DMS 273 (cell line): ENCODE results near the gene RAI1.
A peak's percentile ranks its signal among the peaks of the same experiment; 100 is the strongest.
"Not testable (repeated sequence)": the region's sequence is repeated elsewhere in the genome, so short reads cannot be mapped to it uniquely, and the experiment has no call there.

ENCODE experiments used
- DNase-seq: peaks from one replicate; lab custom pipeline; 2025; ENCODE audit not compliant: unreplicated experiment; lab: John Stamatoyannopoulos, UW

The RAI1 gene

DNA sequence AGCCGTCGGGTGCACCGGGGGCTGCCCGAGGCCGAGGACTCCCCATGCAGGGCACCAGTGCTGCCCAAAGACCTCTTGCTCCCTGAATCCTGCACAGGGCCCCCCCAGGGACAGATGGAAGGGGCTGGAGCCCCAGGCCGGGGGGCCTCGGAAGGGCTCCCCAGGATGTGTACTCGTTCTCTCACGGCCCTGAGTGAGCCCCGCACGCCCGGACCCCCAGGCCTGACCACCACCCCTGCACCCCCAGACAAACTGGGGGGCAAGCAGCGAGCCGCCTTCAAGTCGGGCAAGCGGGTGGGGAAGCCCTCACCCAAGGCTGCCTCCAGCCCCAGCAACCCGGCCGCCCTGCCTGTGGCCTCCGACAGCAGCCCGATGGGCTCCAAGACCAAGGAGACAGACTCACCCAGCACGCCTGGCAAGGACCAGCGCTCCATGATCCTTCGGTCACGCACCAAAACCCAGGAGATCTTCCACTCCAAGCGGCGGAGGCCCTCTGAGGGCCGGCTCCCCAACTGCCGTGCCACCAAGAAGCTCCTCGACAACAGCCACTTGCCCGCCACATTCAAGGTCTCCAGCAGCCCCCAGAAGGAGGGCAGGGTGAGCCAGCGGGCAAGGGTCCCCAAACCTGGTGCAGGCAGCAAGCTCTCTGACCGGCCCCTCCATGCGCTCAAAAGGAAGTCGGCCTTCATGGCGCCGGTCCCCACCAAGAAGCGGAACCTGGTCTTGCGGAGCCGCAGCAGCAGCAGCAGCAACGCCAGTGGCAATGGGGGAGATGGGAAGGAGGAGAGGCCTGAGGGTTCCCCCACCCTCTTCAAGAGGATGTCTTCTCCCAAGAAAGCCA is 114.9 kb downstream of the RAI1 start:
- DNase-seq = no peak

DNA sequence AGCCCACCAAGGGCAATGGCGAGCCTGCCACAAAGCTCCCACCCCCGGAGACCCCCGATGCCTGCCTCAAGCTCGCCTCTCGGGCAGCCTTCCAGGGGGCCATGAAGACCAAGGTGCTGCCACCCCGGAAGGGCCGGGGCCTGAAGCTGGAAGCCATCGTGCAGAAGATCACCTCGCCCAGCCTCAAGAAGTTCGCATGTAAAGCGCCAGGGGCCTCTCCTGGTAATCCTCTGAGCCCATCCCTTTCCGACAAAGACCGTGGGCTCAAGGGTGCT is 115.5 kb downstream of the RAI1 start:
- no peak for DNase-seq

DNA sequence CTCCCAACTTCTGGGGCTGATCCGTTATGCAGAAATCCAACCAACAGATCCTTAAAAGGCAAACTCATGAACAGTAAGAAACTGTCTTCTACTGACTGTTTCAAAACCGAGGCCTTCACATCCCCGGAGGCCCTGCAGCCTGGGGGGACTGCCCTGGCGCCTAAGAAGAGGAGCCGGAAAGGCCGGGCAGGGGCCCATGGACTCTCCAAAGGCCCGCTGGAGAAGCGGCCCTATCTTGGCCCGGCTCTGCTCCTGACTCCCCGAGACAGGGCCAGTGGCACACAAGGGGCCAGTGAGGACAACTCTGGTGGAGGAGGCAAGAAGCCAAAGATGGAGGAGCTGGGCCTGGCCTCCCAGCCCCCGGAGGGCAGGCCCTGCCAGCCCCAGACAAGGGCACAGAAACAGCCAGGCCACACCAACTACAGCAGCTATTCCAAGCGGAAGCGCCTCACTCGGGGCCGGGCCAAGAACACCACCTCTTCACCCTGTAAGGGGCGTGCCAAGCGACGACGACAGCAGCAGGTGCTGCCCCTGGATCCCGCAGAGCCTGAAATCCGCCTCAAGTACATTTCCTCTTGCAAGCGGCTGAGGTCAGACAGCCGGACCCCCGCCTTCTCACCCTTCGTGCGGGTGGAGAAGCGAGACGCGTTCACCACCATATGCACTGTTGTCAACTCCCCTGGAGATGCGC is 116.0 kb downstream of the RAI1 start:
- no peak for DNase-seq

DNA sequence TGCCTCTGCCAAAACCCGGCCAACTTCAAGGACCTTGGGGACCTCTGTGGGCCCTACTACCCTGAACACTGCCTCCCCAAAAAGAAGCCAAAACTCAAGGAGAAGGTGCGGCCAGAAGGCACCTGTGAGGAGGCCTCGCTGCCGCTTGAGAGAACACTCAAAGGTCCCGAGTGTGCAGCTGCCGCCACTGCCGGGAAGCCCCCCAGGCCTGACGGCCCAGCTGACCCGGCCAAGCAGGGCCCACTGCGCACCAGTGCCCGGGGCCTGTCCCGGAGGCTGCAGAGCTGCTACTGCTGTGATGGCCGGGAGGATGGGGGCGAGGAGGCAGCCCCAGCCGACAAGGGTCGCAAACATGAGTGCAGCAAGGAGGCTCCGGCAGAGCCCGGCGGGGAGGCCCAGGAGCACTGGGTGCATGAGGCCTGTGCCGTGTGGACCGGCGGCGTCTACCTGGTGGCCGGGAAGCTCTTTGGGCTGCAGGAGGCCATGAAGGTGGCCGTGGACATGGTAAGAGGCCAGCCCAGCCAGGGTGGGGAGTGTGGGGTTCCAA is 116.8 kb downstream of the RAI1 start:
- no peak for DNase-seq

DNA sequence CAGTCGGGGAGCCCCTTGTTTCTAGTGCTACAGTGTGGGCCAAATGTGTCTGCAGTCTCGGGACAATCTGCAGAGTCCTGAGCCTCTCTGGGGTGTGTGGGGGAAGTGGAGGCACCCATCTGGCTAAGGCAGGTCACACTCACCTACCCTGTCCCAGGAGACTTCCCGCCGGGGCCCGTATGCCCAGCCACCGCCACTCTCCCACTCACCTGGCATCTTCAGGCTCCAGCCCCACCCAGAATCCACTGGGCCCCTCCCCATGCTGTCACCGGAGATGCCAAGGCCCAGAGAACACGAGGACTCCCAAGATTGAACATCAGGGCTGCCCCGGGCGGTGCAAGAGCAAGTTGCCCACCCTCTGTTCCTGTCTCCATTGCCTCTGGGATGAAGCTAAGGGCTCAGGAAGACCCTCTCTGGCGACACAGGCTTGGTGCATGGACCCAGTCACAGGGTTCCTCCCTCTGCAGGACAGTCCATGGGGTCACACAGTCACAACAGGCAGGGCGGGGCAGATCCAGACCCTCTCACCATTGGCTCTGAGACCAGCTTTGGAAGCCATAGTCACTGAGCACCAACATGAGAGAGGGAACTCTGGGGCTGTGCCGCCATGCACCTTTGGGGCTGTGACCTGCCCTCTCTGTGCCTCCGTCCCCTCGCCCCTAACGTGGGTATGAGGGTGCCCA is 117.5 kb downstream of the RAI1 start:
- DNase-seq = no peak

DNA sequence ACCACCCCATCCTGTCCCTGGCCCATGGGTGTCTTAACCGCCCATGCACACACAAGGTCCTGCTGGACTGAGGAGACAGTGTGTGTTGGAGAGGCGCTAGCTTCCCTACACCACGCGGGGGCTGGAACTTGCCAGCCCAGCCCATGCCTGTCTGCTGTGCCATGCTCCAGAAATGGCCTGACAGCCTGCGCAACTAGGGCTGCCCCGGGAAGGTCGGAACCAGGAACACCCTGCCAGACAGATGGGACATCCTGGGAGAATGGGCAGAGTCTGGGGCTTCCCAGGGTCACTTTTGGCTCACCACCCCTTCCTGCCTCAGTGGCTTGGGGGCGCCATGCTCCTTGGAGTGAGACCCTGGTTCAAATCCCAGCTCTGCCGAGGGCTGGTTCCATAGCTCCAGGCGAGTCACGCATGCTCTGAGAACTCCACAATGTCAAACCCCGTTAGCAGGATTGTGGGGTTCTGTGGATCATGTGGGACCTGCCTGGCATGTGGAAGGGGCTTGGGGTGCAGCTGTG is 119.3 kb downstream of the RAI1 start:
- DNase-seq = no peak

DNA sequence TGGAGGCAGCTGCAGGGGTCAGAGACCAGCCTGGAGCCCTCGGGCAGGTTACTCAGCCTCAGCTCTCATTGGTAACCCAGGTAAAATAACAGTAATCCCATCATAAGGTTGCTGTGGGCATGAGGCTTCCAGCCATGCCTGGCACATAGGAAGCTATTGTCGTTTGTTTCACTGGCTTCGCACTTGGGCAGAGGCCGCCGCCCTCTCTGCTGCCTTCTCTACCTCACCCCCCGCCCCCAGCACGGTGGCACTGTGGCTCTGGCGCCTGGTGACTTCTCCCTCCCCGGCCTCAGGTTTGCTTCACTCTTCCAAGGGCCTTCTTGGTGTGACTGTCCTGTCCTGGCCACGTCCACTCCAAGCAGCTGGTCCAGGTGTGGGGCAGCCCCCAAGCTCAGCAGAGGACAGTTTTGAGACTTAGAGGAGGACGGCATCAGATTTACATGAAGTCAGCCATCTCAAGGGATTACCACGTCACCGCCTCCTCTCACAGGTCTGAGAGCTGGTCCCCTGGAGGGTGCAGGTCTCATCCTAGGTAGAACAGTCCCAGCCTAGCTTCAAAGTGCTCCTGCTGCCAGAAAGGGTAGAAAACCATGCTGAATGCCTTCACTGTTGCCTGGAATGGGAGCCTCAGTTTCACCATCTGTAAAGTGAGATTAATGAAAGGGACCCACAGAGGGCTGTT is 120.7 kb downstream of the RAI1 start:
- DNase-seq = no peak

DNA sequence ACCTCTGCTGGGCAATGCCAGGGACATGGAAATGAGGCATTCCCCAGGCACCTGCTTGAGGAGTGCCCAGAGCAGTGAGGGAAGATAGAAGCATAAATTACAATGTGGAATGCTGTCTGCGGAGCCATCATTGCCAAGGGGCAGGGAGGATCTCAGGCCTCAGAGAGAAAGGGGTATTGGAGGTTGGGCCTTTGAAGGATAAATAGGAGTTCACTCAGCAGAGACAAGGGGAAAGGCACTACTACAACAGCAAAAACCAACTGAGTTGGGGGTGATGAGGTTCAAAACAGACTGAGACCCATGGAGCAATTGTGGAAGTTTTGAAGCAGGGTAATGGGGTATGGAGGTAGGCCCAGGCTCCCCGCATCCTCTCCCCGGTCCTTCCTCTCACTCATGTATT is 122.7 kb downstream of the RAI1 start:
- DNase-seq = no peak

DNA sequence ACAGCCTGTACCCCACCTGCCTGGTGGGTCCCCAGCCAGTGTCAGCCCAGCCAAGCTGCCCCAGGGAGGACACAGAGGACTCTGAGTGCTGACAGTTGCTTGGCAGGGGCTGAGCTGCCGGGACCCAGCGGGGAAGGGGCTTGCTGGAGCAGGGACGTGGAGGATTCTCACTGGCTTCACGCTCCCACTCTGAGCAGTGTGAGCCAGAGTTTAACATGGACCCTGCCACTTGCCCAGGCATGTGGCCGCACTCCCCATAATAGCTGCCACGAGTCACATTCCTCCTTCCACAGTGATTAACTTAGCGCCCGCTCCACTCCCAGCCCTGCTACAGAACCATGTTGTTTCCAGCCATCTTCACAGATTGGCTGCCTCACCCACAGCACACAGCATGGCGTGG is 124.3 kb downstream of the RAI1 start:
- DNase-seq = no peak

DNA sequence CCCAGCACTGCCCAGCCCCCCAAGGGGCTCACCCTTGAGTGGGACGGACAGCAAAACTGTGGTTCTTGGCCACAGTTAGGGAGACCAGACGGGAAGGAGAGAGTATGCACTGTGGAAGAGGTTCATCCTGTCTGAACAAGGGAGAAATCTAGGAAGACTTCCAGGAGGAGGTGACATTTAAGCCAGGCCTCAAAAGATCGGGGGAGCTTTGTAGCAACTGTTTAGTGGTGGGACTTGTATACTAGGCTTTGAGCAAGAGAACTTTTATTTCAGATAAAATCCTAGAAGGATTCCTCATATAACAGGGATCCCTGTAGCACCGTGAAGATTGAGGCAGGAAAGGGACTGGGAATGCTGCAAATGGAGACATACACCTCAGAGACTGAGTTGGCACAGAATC is 124.8 kb downstream of the RAI1 start:
- DNase-seq = no peak

DNA sequence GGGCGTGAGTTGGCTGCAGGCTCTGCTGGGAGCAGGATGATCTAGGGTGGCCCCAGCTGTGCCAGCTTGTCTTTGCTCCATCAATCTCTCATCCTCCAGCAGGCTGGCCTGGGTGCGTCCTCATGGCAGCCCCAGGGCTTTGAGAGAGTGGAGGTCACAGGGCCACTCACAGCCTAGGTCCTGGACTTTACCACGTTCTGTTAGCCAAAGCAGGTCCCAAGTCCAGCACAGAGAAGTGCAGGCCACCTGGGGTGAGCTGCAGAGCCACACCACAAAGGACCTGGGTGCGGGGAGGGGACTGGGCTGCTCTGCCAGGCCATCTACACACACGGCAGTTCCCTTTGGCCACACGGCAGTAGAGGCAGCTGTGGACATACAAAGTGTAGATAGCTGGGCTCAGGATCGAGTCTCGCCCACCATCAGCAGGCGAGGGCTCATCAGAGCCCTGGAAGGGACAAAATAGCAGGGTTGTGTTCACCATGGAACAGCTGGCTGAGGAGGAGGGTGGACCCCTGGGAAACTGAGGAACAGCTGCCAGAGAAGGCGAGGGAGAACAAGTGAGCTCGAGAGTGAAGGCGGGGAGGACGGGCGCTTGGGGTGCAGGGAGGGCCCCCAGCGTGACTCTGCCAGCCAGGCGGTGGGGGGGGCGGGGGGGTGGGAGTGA is 125.5 kb downstream of the RAI1 start:
- DNase-seq = no peak

DNA sequence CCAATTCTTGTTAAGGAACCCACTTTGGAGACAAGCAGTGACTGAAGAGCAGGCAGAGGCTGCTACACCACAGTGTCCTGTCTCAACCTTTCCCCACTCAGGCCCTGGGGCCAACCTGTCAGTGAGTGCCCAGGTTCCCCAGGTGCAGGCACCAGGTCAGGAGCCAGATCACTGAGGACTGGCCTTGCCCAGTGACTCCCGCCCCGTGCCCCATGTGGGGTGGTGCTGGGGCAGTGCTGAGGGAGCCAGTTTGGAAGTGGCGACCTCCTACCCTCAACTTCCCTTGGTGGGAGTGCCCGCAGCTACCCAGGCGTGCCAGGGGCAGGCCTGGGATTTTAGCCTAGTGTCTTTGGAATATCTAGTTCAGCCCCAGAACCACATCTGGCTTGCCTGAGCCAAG is 126.2 kb downstream of the RAI1 start:
- no peak for DNase-seq

DNA sequence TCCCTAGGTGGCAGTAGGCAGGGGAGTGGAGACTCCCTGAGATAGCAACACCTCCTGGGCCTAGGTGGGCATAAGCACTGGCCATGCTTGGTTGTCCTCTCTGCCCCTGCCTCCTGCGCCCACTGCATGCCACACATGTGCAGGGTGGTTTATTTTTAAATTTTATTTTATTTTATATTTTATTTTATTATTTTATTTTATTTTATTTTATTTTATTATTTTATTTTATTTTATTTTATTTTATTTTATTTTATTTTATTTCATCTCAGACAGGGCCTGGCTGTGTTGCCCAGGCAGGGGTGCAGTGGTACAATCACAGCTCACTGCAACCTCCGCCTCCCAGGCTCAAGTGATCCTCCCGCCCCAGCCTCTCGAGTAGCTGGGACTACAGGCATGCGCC is 126.9 kb downstream of the RAI1 start:
- DNase-seq = not testable (repeated sequence)

DNA sequence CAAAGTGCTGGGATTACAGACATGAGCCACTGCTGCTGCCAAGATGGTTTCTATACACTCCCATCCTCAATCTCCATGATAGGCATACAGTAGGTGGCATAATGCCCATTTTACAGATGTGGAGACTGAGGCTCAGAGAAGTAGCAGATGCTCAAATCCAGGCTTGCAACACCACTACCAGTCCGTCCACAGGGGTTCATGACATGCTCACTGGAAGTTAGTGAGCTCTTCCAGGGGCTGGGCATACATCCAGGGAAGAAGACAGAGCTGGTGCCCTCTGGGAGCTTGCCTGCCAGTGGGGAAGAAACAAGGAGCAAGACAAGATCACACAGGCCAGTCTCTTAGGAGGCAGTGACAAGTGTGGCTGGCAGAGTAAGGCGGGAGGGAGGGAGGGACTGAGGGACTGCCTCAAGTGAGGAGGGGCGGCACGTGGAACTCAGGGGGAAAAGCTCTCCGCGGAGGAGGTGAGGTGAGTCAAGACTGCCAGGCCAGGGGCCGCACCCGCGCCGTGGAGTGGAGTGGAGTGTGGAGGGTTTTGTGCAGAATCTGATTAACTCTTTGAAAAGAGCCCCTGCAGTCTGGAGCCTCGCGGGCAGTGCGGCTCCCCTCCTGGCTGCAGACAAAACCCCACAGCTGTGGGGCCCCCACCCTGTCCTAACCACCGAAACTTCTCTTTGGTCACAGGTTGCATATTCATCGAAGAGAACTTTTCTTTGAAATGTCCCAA is 127.6 kb downstream of the RAI1 start:
- DNase-seq = peak; percentile 57

DNA sequence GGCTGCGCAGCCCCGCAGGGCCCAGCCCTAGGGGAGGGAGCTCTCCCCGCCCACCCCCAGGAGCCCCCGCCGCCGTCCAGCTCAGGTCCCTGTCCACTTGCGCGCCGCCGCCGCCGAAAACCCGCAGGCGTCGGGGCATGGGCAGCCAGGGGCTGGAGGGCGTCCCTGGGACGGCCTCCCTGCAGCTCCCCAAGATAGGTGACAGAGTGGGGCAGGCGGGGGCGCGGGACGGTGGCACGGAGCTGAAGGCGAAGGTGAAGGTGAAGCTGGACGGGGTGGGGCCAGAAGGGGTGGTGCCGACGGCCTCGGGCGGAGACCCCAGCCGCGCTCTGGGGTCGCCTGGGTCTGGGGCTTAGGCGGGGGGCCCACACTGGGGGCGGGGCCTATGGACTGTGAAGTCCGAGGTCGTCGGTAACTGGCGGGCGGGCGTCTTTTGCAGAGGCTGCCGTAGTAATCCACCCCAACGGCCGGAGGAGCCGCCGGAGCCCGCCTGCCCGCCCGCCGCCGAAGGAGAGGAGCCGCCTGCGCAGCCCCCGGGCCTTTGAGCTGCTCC is 128.3 kb downstream of the RAI1 start:
- no peak for DNase-seq

DNA sequence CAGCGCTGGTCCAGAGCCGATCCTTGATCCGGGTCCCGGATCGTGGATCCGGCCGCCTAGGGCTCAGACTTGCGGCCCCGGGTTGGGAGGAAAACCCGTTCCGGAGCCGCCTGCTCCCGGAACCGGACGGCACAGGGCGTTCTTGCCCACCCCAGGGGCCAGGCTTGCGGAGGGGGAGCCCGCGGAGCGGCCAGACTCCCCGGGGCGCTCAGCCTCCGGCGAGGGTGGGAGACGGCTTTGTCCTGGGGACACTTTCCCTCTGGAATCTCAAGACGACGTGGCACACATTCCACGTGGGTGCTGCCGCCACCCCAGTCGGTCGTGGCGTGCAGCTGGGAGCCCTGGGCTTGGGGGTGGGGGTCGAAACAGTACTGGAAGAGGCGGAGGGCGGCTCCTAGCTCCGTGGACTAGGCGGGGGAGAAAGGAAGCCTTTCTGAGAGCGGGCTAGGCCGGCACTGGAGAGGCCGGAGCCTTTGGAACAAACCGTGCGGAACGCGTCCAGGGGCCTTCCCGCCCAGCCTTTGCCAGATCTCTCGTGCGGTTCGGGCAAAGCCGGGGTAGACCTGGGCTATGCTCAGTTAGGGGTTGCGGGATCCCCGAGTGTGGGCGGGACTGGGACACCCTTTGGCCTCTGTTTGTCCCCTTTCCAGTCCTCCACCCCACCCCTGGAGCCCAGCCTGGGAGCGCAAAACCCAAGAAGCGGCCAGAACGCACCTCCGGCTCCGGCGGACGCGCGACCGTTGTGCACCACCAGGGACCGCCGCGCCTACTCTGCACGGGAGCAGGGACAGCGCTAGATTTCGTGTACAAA is 129.0 kb downstream of the RAI1 start:
- peak; percentile 58 for DNase-seq

DNA sequence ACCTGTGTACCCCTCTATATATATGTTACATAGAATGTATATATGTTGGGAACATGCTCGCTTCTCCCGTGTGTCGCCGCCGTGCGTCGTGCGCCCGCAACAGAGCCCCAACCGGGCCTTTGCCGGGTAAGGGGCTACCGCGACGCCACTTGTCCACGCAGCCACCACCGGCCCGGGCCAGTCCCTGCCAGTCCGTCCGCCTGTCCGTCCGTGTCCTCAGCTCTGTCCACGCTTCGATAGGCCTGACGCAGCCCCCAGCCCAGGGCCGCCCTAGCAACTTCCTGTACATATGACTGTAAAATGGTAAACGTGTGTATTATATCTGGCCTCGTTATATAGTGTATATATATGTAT is 129.6 kb downstream of the RAI1 start:
- DNase-seq = no peak

DNA sequence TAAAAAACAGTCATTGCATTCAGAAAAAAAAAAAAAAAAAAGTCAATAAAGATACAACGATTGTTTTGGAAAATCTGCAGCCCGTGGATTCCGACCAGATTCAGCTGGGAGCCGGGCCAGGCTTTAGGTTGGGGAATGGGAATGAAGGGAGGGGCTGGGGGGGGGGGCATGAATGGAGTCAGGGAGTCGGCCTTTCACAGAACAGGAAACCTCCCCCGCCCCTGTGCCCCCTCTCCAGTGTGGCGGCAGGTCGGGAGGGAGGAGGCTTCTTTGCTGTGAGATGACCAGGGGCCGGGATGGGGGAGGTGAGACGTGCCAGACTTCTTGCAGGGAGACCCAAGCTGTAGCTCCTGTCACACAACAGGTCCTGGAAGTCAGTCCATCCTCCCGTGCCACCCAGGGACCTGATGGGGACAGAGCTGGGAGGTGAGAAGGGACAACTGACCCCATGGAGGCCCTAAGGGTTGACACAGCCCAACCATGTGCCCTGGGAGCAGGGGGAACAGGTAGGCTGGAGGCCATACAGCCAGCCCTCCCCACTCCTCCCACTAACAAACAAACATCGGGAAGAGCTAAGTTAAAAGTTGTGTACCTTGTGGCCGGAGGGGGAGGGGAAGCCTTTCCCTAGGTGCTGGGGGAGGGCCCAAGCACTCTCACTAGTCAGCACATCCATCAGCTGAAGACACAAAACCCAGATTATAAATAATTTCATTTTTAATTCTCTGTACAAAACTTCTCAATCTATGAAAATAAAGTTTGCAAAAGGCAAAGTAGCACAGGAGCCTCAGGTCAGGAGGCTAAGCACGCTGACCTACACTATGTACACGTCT is 130.3 kb downstream of the RAI1 start:
- peak; percentile 48 for DNase-seq
